Activated CD4-positive, alpha-beta T cell treated with anti-CD3 and anti-CD28 coated beads, Interleukin-2, amount 50 U/mL, for 1 hour (primary cell): ENCODE measurements around the gene RTL10.

Experiments
- DNase-seq: peaks from one replicate; pipeline ENCODE4 v3.0.0-alpha.2; 2020

RTL10 gene

GRCh38 chr22:19859861-19860510 lies 5.3 kb upstream of the RTL10 start:
- DNase-seq, result no peak

GRCh38 chr22:19857382-19857781 lies 2.7 kb upstream of the RTL10 start:
- DNase-seq, result no peak

GRCh38 chr22:19855504-19856409 lies 1.1 kb upstream of the RTL10 start:
- DNase-seq, result peak; percentile 37

GRCh38 chr22:19853879-19854777 lies 546 bp downstream of the RTL10 start:
- DNase-seq, result no peak

GRCh38 chr22:19853058-19853878 lies 1.4 kb downstream of the RTL10 start:
- no peak for DNase-seq

GRCh38 chr22:19852177-19852781 lies 2.4 kb downstream of the RTL10 start:
- DNase-seq, result no peak

- DNase-seq, result no peak
Measured at GRCh38 chr22:19851291-19852176, 3.1 kb downstream of the RTL10 start.

GRCh38 chr22:19850763-19851109 lies 3.9 kb downstream of the RTL10 start:
- DNase-seq, result no peak

GRCh38 chr22:19849835-19850762 lies 4.6 kb downstream of the RTL10 start:
- no peak for DNase-seq

GRCh38 chr22:19848298-19849224 lies 6.1 kb downstream of the RTL10 start:
- DNase-seq, result no peak

- DNase-seq, result no peak
Measured at GRCh38 chr22:19847345-19847632, 7.4 kb downstream of the RTL10 start.

GRCh38 chr22:19846620-19847344 lies 7.9 kb downstream of the RTL10 start:
- DNase-seq, result no peak

GRCh38 chr22:19845054-19845722 lies 9.5 kb downstream of the RTL10 start:
- DNase-seq, result no peak

- no peak for DNase-seq
Measured at GRCh38 chr22:19844377-19845053, 10.2 kb downstream of the RTL10 start.

- DNase-seq, result no peak
Measured at GRCh38 chr22:19843857-19844376, 10.8 kb downstream of the RTL10 start.

GRCh38 chr22:19843107-19843856 lies 11.4 kb downstream of the RTL10 start:
- no peak for DNase-seq
